A549 (cell line): ENCODE results near the gene TMEM45A.

ENCODE experiments used
- BHLHE40 ChIP-seq: IDR thresholded peaks from 2 replicates; pipeline ENCODE4 v1.6.1; 2012; ENCODE audit warnings: low read depth, low read length, inconsistent platforms
- CEBPB ChIP-seq, 2 experiments: fragments of >200 bp in 1 of 2; sonication (Bioruptor Twin) in 1 of 2; formaldehyde crosslinking in 1 of 2; IDR thresholded peaks; 2 replicates each; pipeline ENCODE4 v1.6.1; 2012 to 2016
- EP300 ChIP-seq, 2 experiments: fragments of >200 bp; sonication (Bioruptor Twin); formaldehyde crosslinking; IDR thresholded peaks; 2 replicates in 1 of 2; 3 replicates in 1 of 2; pipeline ENCODE4 v1.6.1; 2016 to 2017
- FOSL2 ChIP-seq, 2 experiments: fragments of 450-650 bp in 1 of 2; fragments of >200 bp in 1 of 2; sonication (Bioruptor Twin) in 1 of 2; formaldehyde crosslinking; IDR thresholded peaks; 2 replicates each; pipeline versions ENCODE4 v1.5.0 to v1.6.1; 2016 to 2020; ENCODE audit warnings: mild to moderate bottlenecking in 1 of 2, moderate library complexity in 1 of 2
- JUN ChIP-seq, 2 experiments: fragments of >200 bp; sonication (Bioruptor Twin); formaldehyde crosslinking; IDR thresholded peaks; 2 replicates in 1 of 2; 3 replicates in 1 of 2; pipeline ENCODE4 v1.6.1; 2016 to 2017
- KDM1A ChIP-seq: fragments of 200-600 bp; sonication (generic); IDR thresholded peaks from 2 replicates; pipeline ENCODE4 v1.6.1; 2016; ENCODE audit warnings: low read depth, mild to moderate bottlenecking
- PHF8 ChIP-seq: fragments of 200-600 bp; sonication (generic); IDR thresholded peaks from 2 replicates; pipeline ENCODE4 v1.6.1; 2016; ENCODE audit warnings: low read depth, mild to moderate bottlenecking, antibody characterized with exemption, moderate library complexity, borderline replicate concordance
- POLR2A ChIP-seq: IDR thresholded peaks from 2 replicates; pipeline ENCODE4 v1.6.1; 2012; ENCODE audit warnings: mild to moderate bottlenecking, low read length
- POLR2AphosphoS2 ChIP-seq: conservative IDR thresholded peaks from 2 replicates; pipeline ENCODE4 v1.6.1; 2012; ENCODE audit warnings: low read length, improper control_type of control experiment, inconsistent platforms
- RCOR1 ChIP-seq: fragments of 150-350 bp; IDR thresholded peaks from 2 replicates; pipeline ENCODE4 v1.6.1; 2014; ENCODE audit warnings: antibody characterized with exemption, low read length, low read depth
- SREBF2 ChIP-seq: fragments of 450-650 bp; IDR thresholded peaks from 2 replicates; pipeline ENCODE4 v1.6.1; 2014; ENCODE audit warnings: mild to moderate bottlenecking, moderate library complexity
- TF ChIP-seq, protein P1 (sequence below): fragments of >200 bp; sonication (Bioruptor Twin); formaldehyde crosslinking; IDR thresholded peaks from 3 replicates; pipeline ENCODE4 v1.5.1; 2016
- TF ChIP-seq, protein P2 (sequence below): fragments of 200-600 bp; sonication (generic); IDR thresholded peaks from 2 replicates; pipeline ENCODE4 v1.6.1; 2016; ENCODE audit warnings: antibody characterized with exemption, mild to moderate bottlenecking, moderate library complexity

DNA sequence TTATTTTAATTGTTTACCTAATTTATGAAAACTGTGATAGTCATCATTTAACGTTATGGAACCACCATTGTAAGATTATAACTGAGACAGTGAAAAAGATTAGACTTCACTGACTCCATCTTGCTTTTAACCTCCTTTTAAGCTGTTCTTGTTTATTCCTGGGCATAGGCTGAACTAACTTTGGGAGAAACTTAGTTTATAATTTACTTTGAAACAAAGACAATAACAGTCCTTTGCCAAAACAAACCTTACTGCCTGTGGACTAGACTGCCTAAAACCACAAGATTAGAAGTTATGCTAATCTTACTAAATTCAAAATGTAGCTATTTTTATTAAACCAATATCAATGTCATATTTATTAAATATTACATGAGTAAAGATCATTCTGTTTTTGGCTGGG, 44.3 kb upstream of the TMEM45A start:
- TF ChIP-seq SREBF2 (no peak), JUN (IDR thresholded peaks at IDR 0.05) (no peak), BHLHE40 (no peak), POLR2A (no peak), FOSL2 (IDR thresholded peaks at IDR 0.05) (no peak), FOSL2 (CRISPR knock-in tag; IDR thresholded peaks at IDR 0.05) (no peak), CEBPB (IDR thresholded peaks at IDR 0.05) (no peak), PHF8 (no peak), RCOR1 (no peak), EP300 (IDR thresholded peaks at IDR 0.05) (no peak), KDM1A (no peak), POLR2AphosphoS2 (no peak)
- TF ChIP-seq, protein P1, sequence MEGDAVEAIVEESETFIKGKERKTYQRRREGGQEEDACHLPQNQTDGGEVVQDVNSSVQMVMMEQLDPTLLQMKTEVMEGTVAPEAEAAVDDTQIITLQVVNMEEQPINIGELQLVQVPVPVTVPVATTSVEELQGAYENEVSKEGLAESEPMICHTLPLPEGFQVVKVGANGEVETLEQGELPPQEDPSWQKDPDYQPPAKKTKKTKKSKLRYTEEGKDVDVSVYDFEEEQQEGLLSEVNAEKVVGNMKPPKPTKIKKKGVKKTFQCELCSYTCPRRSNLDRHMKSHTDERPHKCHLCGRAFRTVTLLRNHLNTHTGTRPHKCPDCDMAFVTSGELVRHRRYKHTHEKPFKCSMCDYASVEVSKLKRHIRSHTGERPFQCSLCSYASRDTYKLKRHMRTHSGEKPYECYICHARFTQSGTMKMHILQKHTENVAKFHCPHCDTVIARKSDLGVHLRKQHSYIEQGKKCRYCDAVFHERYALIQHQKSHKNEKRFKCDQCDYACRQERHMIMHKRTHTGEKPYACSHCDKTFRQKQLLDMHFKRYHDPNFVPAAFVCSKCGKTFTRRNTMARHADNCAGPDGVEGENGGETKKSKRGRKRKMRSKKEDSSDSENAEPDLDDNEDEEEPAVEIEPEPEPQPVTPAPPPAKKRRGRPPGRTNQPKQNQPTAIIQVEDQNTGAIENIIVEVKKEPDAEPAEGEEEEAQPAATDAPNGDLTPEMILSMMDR: no peak
- TF ChIP-seq, protein P2, sequence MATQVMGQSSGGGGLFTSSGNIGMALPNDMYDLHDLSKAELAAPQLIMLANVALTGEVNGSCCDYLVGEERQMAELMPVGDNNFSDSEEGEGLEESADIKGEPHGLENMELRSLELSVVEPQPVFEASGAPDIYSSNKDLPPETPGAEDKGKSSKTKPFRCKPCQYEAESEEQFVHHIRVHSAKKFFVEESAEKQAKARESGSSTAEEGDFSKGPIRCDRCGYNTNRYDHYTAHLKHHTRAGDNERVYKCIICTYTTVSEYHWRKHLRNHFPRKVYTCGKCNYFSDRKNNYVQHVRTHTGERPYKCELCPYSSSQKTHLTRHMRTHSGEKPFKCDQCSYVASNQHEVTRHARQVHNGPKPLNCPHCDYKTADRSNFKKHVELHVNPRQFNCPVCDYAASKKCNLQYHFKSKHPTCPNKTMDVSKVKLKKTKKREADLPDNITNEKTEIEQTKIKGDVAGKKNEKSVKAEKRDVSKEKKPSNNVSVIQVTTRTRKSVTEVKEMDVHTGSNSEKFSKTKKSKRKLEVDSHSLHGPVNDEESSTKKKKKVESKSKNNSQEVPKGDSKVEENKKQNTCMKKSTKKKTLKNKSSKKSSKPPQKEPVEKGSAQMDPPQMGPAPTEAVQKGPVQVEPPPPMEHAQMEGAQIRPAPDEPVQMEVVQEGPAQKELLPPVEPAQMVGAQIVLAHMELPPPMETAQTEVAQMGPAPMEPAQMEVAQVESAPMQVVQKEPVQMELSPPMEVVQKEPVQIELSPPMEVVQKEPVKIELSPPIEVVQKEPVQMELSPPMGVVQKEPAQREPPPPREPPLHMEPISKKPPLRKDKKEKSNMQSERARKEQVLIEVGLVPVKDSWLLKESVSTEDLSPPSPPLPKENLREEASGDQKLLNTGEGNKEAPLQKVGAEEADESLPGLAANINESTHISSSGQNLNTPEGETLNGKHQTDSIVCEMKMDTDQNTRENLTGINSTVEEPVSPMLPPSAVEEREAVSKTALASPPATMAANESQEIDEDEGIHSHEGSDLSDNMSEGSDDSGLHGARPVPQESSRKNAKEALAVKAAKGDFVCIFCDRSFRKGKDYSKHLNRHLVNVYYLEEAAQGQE: no peak
